ENCODE data around the gene ZDHHC11. TPM values are rescaled to one million over a fixed set of nuclear protein-coding genes. Genes with fewer than 3 reads are reported as not detected.

ZDHHC11 gene
- total RNA-seq, 1 experiment from 2014 or later = 3.6 TPM

DNA sequence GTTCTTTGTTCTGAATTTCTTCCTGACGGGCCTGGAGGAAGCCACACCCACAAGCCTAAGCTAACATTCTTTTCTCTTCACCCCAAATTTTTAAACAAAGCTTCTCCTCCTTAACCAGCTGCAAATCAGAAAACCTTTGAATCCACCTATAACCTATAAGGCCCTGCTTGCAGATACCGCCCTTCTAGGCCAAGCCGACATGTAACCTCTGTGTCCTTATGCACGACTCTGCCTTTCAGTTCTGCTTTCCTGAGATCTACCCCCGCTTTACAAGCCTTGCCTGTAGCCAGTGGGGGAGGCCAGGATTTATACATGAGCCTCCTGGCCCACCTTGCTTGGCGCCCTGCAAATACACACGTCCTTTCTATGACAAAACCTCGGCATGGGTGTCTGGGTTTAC is 22.5 kb upstream of the ZDHHC11 start:
- H3K4me3 Mint-ChIP-seq (ENCODE audit: unreplicated experiment) = no peak overlapping the region
- Histone ChIP-seq H3K4me3 (ENCODE audit: low read depth, low read length) (no peak overlapping the region), H3K36me3 (ENCODE audit: control insufficient read depth, insufficient read depth, low read length) (peaks cover 6% of the 10 kb centered on the region), H3K4me1 (no peaks in the 10 kb centered on the region; the same call in 1 of the 2 replicates), H3K27me3 (replicated peaks; ENCODE audit: control insufficient read depth, insufficient read depth, low read length) (no peaks in the 10 kb centered on the region), H3K9me3 (no peaks in the 10 kb centered on the region)
- ChIA-PET POLR2A (no interaction called here), CTCF (no interaction called here)
- peaks cover 99% of the 10 kb centered on the region for H3K36me3 Mint-ChIP-seq (ENCODE audit: insufficient read depth, unreplicated experiment)
- no peaks in the 10 kb centered on the region for H3K4me1 Mint-ChIP-seq (ENCODE audit: low read depth, unreplicated experiment)
- intact Hi-C loops (cut with micrococcal nuclease; ENCODE audit: unreplicated experiment) = no loop called here
- no peak overlapping the region for H3K27ac Mint-ChIP-seq (ENCODE audit: unreplicated experiment)
- DNase-seq = no peak
- no peak for TF ChIP-seq CTCF (IDR thresholded peaks at IDR 0.05; ENCODE audit: insufficient read depth in 1 of 2, low read depth in 1 of 2, low read length in 1 of 2, severe bottlenecking in 1 of 2, unreplicated experiment in 1 of 2)
- no TSS peak for BruUV-seq (replicated peaks)
- no peaks in the 10 kb centered on the region for H3K27me3 Mint-ChIP-seq (ENCODE audit: insufficient read depth, unreplicated experiment)
- no peaks in the 10 kb centered on the region for H3K9me3 Mint-ChIP-seq (ENCODE audit: unreplicated experiment)

GRCh38 chr5:872301-872700 is 21.5 kb upstream of the ZDHHC11 start:
- TF ChIP-seq CTCF (IDR thresholded peaks at IDR 0.05; ENCODE audit: insufficient read depth in 1 of 2, low read depth in 1 of 2, low read length in 1 of 2, severe bottlenecking in 1 of 2, unreplicated experiment in 1 of 2) = no peak
- H3K4me1 Mint-ChIP-seq (ENCODE audit: low read depth, unreplicated experiment) = no peaks in the 10 kb centered on the region
- POLR2A ChIA-PET = no interaction called here
- Histone ChIP-seq H3K4me3 (ENCODE audit: low read depth, low read length) (no peak overlapping the region), H3K27me3 (replicated peaks; ENCODE audit: control insufficient read depth, insufficient read depth, low read length) (no peaks in the 10 kb centered on the region), H3K9me3 (no peaks in the 10 kb centered on the region), H3K36me3 (ENCODE audit: control insufficient read depth, insufficient read depth, low read length) (peaks cover 6% of the 10 kb centered on the region), H3K4me1 (peaks cover 7% of the 10 kb centered on the region; the same call in 1 of the 2 replicates)
- BruUV-seq (replicated peaks) = no TSS peak
- H3K27me3 Mint-ChIP-seq (ENCODE audit: insufficient read depth, unreplicated experiment) = no peaks in the 10 kb centered on the region
- no peak for DNase-seq
- H3K36me3 Mint-ChIP-seq (ENCODE audit: insufficient read depth, unreplicated experiment) = peaks cover 99% of the 10 kb centered on the region
- intact Hi-C loops (cut with micrococcal nuclease; ENCODE audit: unreplicated experiment) = no loop called here
- no peak overlapping the region for H3K4me3 Mint-ChIP-seq (ENCODE audit: unreplicated experiment)
- no peak overlapping the region for H3K27ac Mint-ChIP-seq (ENCODE audit: unreplicated experiment)
- H3K9me3 Mint-ChIP-seq (ENCODE audit: unreplicated experiment) = no peaks in the 10 kb centered on the region
- CTCF ChIA-PET = interaction anchor here (0.7 kb wide), 1 partner anchor 13 kb away, joined by 3 read pairs; no protein-coding TSS in a partner anchor

GRCh38 chr5:871596-872298 is 21.0 kb upstream of the ZDHHC11 start:
- Mint-ChIP-seq H3K27me3 (ENCODE audit: insufficient read depth, unreplicated experiment) (no peaks in the 10 kb centered on the region), H3K4me3 (ENCODE audit: unreplicated experiment) (no peak overlapping the region), H3K36me3 (ENCODE audit: insufficient read depth, unreplicated experiment) (peaks cover 98% of the 10 kb centered on the region), H3K4me1 (ENCODE audit: low read depth, unreplicated experiment) (no peaks in the 10 kb centered on the region), H3K9me3 (ENCODE audit: unreplicated experiment) (no peaks in the 10 kb centered on the region), H3K27ac (ENCODE audit: unreplicated experiment) (no peak overlapping the region)
- no peak for DNase-seq
- no TSS peak for BruUV-seq (replicated peaks)
- Histone ChIP-seq H3K4me3 (ENCODE audit: low read depth, low read length) (no peak overlapping the region), H3K9me3 (no peaks in the 10 kb centered on the region), H3K27me3 (replicated peaks; ENCODE audit: control insufficient read depth, insufficient read depth, low read length) (no peaks in the 10 kb centered on the region), H3K4me1 (peaks cover 9% of the 10 kb centered on the region; the same call in 1 of the 2 replicates), H3K36me3 (ENCODE audit: control insufficient read depth, insufficient read depth, low read length) (peaks cover 3% of the 10 kb centered on the region)
- ChIA-PET CTCF (interaction anchor here (0.7 kb wide), 1 partner anchor 12 kb away, joined by 3 read pairs; no protein-coding TSS in a partner anchor), POLR2A (no interaction called here)
- intact Hi-C loops (cut with micrococcal nuclease; ENCODE audit: unreplicated experiment) = no loop called here
- TF ChIP-seq CTCF (IDR thresholded peaks at IDR 0.05; ENCODE audit: insufficient read depth in 1 of 2, low read depth in 1 of 2, low read length in 1 of 2, severe bottlenecking in 1 of 2, unreplicated experiment in 1 of 2) = no peak
